T-helper 17 cell (primary cell): Measurements from ENCODE around the gene UVSSA. TPM values are rescaled to one million over a fixed set of nuclear protein-coding genes. Genes with fewer than 3 reads are reported as not detected.

Experiments
- ATAC-seq: fragments of 150-1000 bp; cut with Tn5 transposase; 2 replicates; pipeline ENCODE4 v1.10.0; 2021; ENCODE audit warnings: mild to moderate bottlenecking, moderate library complexity
- DNase-seq, 3 donors: peaks; one replicate each; pipeline versions ENCODE4 v3.0.0 to v3.0.0-alpha.2; 2020 to 2021
- H3K9me3 ChIP-seq: one replicate; pipeline ENCODE4 v1.7.0; 2013; ENCODE audit warnings: low read length, mild to moderate bottlenecking; ENCODE audit not compliant: control insufficient read depth, poor library complexity, severe bottlenecking
- H3K27ac Mint-ChIP-seq: one replicate; pipeline ENCODE4 v1.8.0; 2022; ENCODE audit warnings: mild to moderate bottlenecking, moderate library complexity, mixed read lengths
- H3K27me3 Mint-ChIP-seq: one replicate; pipeline ENCODE4 v1.8.0; 2022; ENCODE audit warnings: mixed read lengths
- H3K36me3 Mint-ChIP-seq: one replicate; pipeline ENCODE4 v1.8.0; 2022; ENCODE audit warnings: low read depth, mixed read lengths
- H3K4me1 Mint-ChIP-seq: one replicate; pipeline ENCODE4 v1.8.0; 2022; ENCODE audit warnings: mild to moderate bottlenecking, mixed read lengths
- H3K4me3 Mint-ChIP-seq: one replicate; pipeline ENCODE4 v1.8.0; 2022; ENCODE audit warnings: mild to moderate bottlenecking, moderate library complexity, mixed read lengths
- total RNA-seq, 4 donors: library from RNA in 2 of 4; stranded (reverse) in 2 of 4; gene quantifications; one replicate each; pipeline ENCODE4 v1.2.3 and lab custom pipeline; 2022 to 2026

UVSSA gene
- total RNA-seq, 2 donors from 2014 or later = 36.0 to 37.1 TPM

GRCh38 chr4:1310031-1310795, 36.8 kb upstream of the UVSSA start:
- peaks cover 62% of the 10 kb centered on the region for H3K4me1 Mint-ChIP-seq

GRCh38 chr4:1310796-1311631, 36.0 kb upstream of the UVSSA start:
- DNase-seq (no peak), ATAC-seq (peak; percentile 76)
- Mint-ChIP-seq H3K27ac (peak overlapping the region; percentile 84), H3K4me3 (peak overlapping the region; percentile 90), H3K4me1 (peaks cover 60% of the 10 kb centered on the region), H3K27me3 (no peaks in the 10 kb centered on the region), H3K36me3 (peaks cover 5% of the 10 kb centered on the region)
- no peaks in the 10 kb centered on the region for H3K9me3 ChIP-seq

More at GRCh38 chr4:1310031-1310795, 36.8 kb upstream of the UVSSA start:
- peak overlapping the region; percentile 89 for H3K27ac Mint-ChIP-seq
- no peaks in the 10 kb centered on the region for H3K9me3 ChIP-seq
- ATAC-seq (no peak), DNase-seq (no peak)
- no peaks in the 10 kb centered on the region for H3K27me3 Mint-ChIP-seq
- peak overlapping the region; percentile 90 for H3K4me3 Mint-ChIP-seq
- H3K36me3 Mint-ChIP-seq = peaks cover 5% of the 10 kb centered on the region

- no peaks in the 10 kb centered on the region for H3K27me3 Mint-ChIP-seq
- no peaks in the 10 kb centered on the region for H3K9me3 ChIP-seq
- DNase-seq (no peak), ATAC-seq (no peak)
- H3K4me3 Mint-ChIP-seq = no peak overlapping the region
- H3K36me3 Mint-ChIP-seq = peaks cover 6% of the 10 kb centered on the region
- peak overlapping the region; percentile 84 for H3K27ac Mint-ChIP-seq
- peaks cover 47% of the 10 kb centered on the region for H3K4me1 Mint-ChIP-seq
Observed at GRCh38 chr4:1312821-1313640, 34.0 kb upstream of the UVSSA start.

GRCh38 chr4:1315306-1315705, 31.7 kb upstream of the UVSSA start:
- peaks cover 8% of the 10 kb centered on the region for H3K36me3 Mint-ChIP-seq

GRCh38 chr4:1315836-1316536, 31.0 kb upstream of the UVSSA start:
- DNase-seq (no peak), ATAC-seq (peak; percentile 40)
- H3K27me3 Mint-ChIP-seq = no peaks in the 10 kb centered on the region
- peaks cover 32% of the 10 kb centered on the region for H3K4me1 Mint-ChIP-seq
- no peak overlapping the region for H3K4me3 Mint-ChIP-seq
- peak overlapping the region; percentile 59 for H3K27ac Mint-ChIP-seq
- H3K9me3 ChIP-seq = no peaks in the 10 kb centered on the region
- peaks cover 8% of the 10 kb centered on the region for H3K36me3 Mint-ChIP-seq

More at GRCh38 chr4:1315306-1315705, 31.7 kb upstream of the UVSSA start:
- no peak for DNase-seq
- Mint-ChIP-seq H3K4me3 (no peak overlapping the region), H3K27me3 (no peaks in the 10 kb centered on the region), H3K4me1 (peaks cover 33% of the 10 kb centered on the region), H3K27ac (no peak overlapping the region)
- no peaks in the 10 kb centered on the region for H3K9me3 ChIP-seq
- ATAC-seq = no peak

GRCh38 chr4:1316537-1317168, 30.4 kb upstream of the UVSSA start:
- Mint-ChIP-seq H3K36me3 (peaks cover 11% of the 10 kb centered on the region), H3K27ac (peak overlapping the region; percentile 59), H3K4me3 (no peak overlapping the region), H3K4me1 (peaks cover 27% of the 10 kb centered on the region), H3K27me3 (no peaks in the 10 kb centered on the region)
- no peak for DNase-seq
- ATAC-seq = no peak
- H3K9me3 ChIP-seq = no peaks in the 10 kb centered on the region

GRCh38 chr4:1317177-1318045, 29.6 kb upstream of the UVSSA start:
- Mint-ChIP-seq H3K27me3 (no peaks in the 10 kb centered on the region), H3K27ac (no peak overlapping the region), H3K4me1 (peaks cover 22% of the 10 kb centered on the region), H3K4me3 (no peak overlapping the region), H3K36me3 (peaks cover 11% of the 10 kb centered on the region)
- no peak for DNase-seq
- no peaks in the 10 kb centered on the region for H3K9me3 ChIP-seq
- ATAC-seq = no peak

- Mint-ChIP-seq H3K4me1 (peaks cover 18% of the 10 kb centered on the region), H3K27me3 (no peaks in the 10 kb centered on the region), H3K36me3 (peaks cover 11% of the 10 kb centered on the region), H3K4me3 (no peak overlapping the region), H3K27ac (peak overlapping the region; percentile 43)
- ATAC-seq (no peak), DNase-seq (no peak)
- H3K9me3 ChIP-seq = no peaks in the 10 kb centered on the region
Observed at GRCh38 chr4:1318046-1318375, 29.0 kb upstream of the UVSSA start.

GRCh38 chr4:1318488-1319213, 28.4 kb upstream of the UVSSA start:
- DNase-seq = no peak
- peaks cover 18% of the 10 kb centered on the region for H3K4me1 Mint-ChIP-seq
- H3K27me3 Mint-ChIP-seq = no peaks in the 10 kb centered on the region
- H3K4me3 Mint-ChIP-seq = no peak overlapping the region
- H3K27ac Mint-ChIP-seq = peak overlapping the region; percentile 43
- no peaks in the 10 kb centered on the region for H3K9me3 ChIP-seq
- no peak for ATAC-seq
- H3K36me3 Mint-ChIP-seq = peaks cover 9% of the 10 kb centered on the region

- no peak for DNase-seq
- H3K27me3 Mint-ChIP-seq = no peaks in the 10 kb centered on the region
Observed at GRCh38 chr4:1321486-1321885, 25.5 kb upstream of the UVSSA start.

GRCh38 chr4:1321946-1322650, 24.9 kb upstream of the UVSSA start:
- peaks cover 6% of the 10 kb centered on the region for H3K36me3 Mint-ChIP-seq
- DNase-seq (no peak), ATAC-seq (no peak)
- no peaks in the 10 kb centered on the region for H3K27me3 Mint-ChIP-seq
- H3K9me3 ChIP-seq = no peaks in the 10 kb centered on the region
- no peak overlapping the region for H3K27ac Mint-ChIP-seq
- H3K4me3 Mint-ChIP-seq = no peak overlapping the region
- peaks cover 10% of the 10 kb centered on the region for H3K4me1 Mint-ChIP-seq

More at GRCh38 chr4:1321486-1321885, 25.5 kb upstream of the UVSSA start:
- H3K9me3 ChIP-seq = no peaks in the 10 kb centered on the region
- H3K4me3 Mint-ChIP-seq = no peak overlapping the region
- no peak overlapping the region for H3K27ac Mint-ChIP-seq
- peaks cover 6% of the 10 kb centered on the region for H3K36me3 Mint-ChIP-seq
- peaks cover 10% of the 10 kb centered on the region for H3K4me1 Mint-ChIP-seq
- ATAC-seq = no peak
